GM12878 (cell line): ENCODE data around the gene GNAO1. TPM values are rescaled to one million over a fixed set of nuclear protein-coding genes. Genes with fewer than 3 reads are reported as not detected.

Experiments used
- ATAC-seq: fragments of 200-7000 bp; cut with Tn5 transposase; 3 replicates; pipeline ENCODE4 v1.9.1; 2020; ENCODE audit warnings: mild to moderate bottlenecking, moderate library complexity
- BruUV-seq: library from RNA; stranded (reverse); fragments of 400-500 nt; replicated peaks from 2 replicates; lab custom pipeline; 2021; lab: Mats Ljungman, UMichigan
- CTCF ChIA-PET: fragments of 300-600 bp; sonication (Branson Sonifier 250); formaldehyde crosslinking; extraction: SDS; loops from one replicate; lab custom pipeline; 2021; ENCODE audit warnings: inconsistent platforms; lab: Yijun Ruan, JAX
- POLR2A ChIA-PET: fragments of 350-600 bp; formaldehyde crosslinking; extraction: SDS; loops from one replicate; lab custom pipeline; 2021; ENCODE audit warnings: inconsistent platforms; lab: Charles Lee
- RAD21 ChIA-PET: fragments of 300-600 bp; sonication (Branson Sonifier 250); formaldehyde crosslinking; loops from one replicate; lab custom pipeline; 2023; ENCODE audit warnings: antibody characterized with exemption; ENCODE audit not compliant: unreplicated experiment; lab: Charles Lee
- SMC1A ChIA-PET: fragments of 300-600 bp; sonication (Branson Sonifier 250); formaldehyde crosslinking; loops from one replicate; lab custom pipeline; 2023; ENCODE audit not compliant: unreplicated experiment, uncharacterized antibody; lab: Charles Lee
- DNase-seq: peaks from one replicate; pipeline ENCODE4 v3.0.0-alpha.2; 2011; ENCODE audit warnings: low read depth, low spot score
- FAIRE-seq: peaks from 3 replicates; lab custom pipeline; 2011; peaks lifted over from hg19 to GRCh38; lab: Jason Lieb, UNC
- H2AFZ ChIP-seq: 2 replicates; pipeline ENCODE4 v1.6.0; 2011; ENCODE audit warnings: low read depth, low read length, control low read depth; ENCODE audit not compliant: control insufficient read depth
- H3K27ac ChIP-seq: 2 replicates; pipeline ENCODE4 v1.5.1; 2011; ENCODE audit warnings: control low read depth; ENCODE audit not compliant: control insufficient read depth, insufficient read depth
- H3K27me3 ChIP-seq, 2 experiments: replicated peaks in 1 of 2; 2 replicates each; pipeline versions ENCODE4 v1.6.0 to v1.6.1; 2011; ENCODE audit warnings: low read length in 1 of 2; ENCODE audit not compliant: control insufficient read depth in 2 of 2, insufficient read depth in 2 of 2
- H3K36me3 ChIP-seq, 2 experiments: 2 replicates each; pipeline ENCODE4 v1.5.1; 2011; ENCODE audit warnings: low read length in 1 of 2; ENCODE audit not compliant: control insufficient read depth in 2 of 2, insufficient read depth in 2 of 2
- H3K4me1 ChIP-seq: 2 replicates; pipeline ENCODE4 v1.6.1; 2011; ENCODE audit warnings: mild to moderate bottlenecking, low read length, moderate library complexity, mixed read lengths; ENCODE audit not compliant: control insufficient read depth, insufficient read depth
- H3K4me2 ChIP-seq: 2 replicates; pipeline ENCODE4 v1.6.0; 2011; ENCODE audit warnings: control low read depth; ENCODE audit not compliant: control insufficient read depth, insufficient read depth
- H3K4me3 ChIP-seq: fragments of 200-600 bp; sonication (generic); 2 replicates; pipeline ENCODE4 v1.5.1; 2016
- H3K79me2 ChIP-seq: 2 replicates; pipeline ENCODE4 v1.6.0; 2011; ENCODE audit warnings: low read length; ENCODE audit not compliant: control insufficient read depth, insufficient read depth
- H3K9ac ChIP-seq: 2 replicates; pipeline ENCODE4 v1.8.0; 2011; ENCODE audit warnings: low read length, control low read depth, mixed read lengths; ENCODE audit not compliant: control insufficient read depth, insufficient read depth
- H3K9me3 ChIP-seq: replicated peaks from 3 replicates; pipeline ENCODE4 v1.5.1; 2011; ENCODE audit warnings: mild to moderate bottlenecking, low read length; ENCODE audit not compliant: control insufficient read depth, insufficient read depth
- H4K20me1 ChIP-seq: 2 replicates; pipeline ENCODE4 v1.6.0; 2011; ENCODE audit not compliant: control insufficient read depth, insufficient read depth
- BCLAF1 ChIP-seq: fragments of 450-650 bp; IDR thresholded peaks from 2 replicates; pipeline ENCODE4 v1.6.1; 2017; ENCODE audit warnings: antibody characterized with exemption, mild to moderate bottlenecking, moderate library complexity
- CBX3 ChIP-seq: fragments of 200-600 bp; sonication (generic); IDR thresholded peaks from 2 replicates; pipeline ENCODE4 v1.6.1; 2016; ENCODE audit warnings: low read depth, borderline replicate concordance
- ETV6 ChIP-seq, 2 experiments: fragments of 450-650 bp in 1 of 2; IDR thresholded peaks in 1 of 2; conservative IDR thresholded peaks in 1 of 2; 2 replicates each; pipeline ENCODE4 v1.6.1; 2014; ENCODE audit warnings: antibody characterized with exemption in 1 of 2, borderline replicate concordance in 1 of 2, low read depth in 1 of 2, mild to moderate bottlenecking in 1 of 2, moderate library complexity in 1 of 2
- HDAC2 ChIP-seq: fragments of 200-600 bp; sonication (generic); IDR thresholded peaks from 2 replicates; pipeline ENCODE4 v1.6.1; 2017
- NFXL1 ChIP-seq: fragments of 450-650 bp; IDR thresholded peaks from 2 replicates; pipeline ENCODE4 v1.6.1; 2017; ENCODE audit warnings: antibody characterized with exemption, mild to moderate bottlenecking, borderline replicate concordance
- RAD51 ChIP-seq: fragments of 450-650 bp; IDR thresholded peaks from 2 replicates; pipeline ENCODE4 v1.6.1; 2016; ENCODE audit warnings: moderate library complexity, mild to moderate bottlenecking, inconsistent platforms
- TCF7 ChIP-seq: IDR thresholded peaks from 2 replicates; pipeline ENCODE4 v1.6.1; 2014; ENCODE audit warnings: antibody characterized with exemption, borderline replicate concordance
- WRNIP1 ChIP-seq: IDR thresholded peaks from 2 replicates; pipeline ENCODE4 v1.6.1; 2011; ENCODE audit warnings: low read depth, low read length, improper control_type of control experiment, borderline replicate concordance
- ZBTB11 ChIP-seq: fragments of 450-650 bp; formaldehyde crosslinking; IDR thresholded peaks from 2 replicates; pipeline ENCODE4 v1.5.0; 2022; ENCODE audit warnings: mild to moderate bottlenecking, missing genetic modification characterization
- ZBTB40 ChIP-seq: fragments of 450-650 bp; IDR thresholded peaks from 2 replicates; pipeline ENCODE4 v1.6.1; 2016; ENCODE audit warnings: mild to moderate bottlenecking, moderate library complexity, borderline replicate concordance
- WGBS: methylation state at CpG from one replicate; pipeline ENCODE4 v1.1.6; 2016; ENCODE audit warnings: low lambda C conversion rate; ENCODE audit not compliant: insufficient replicate concordance, insufficient coverage; ENCODE audit errors: missing lambda C conversion rate; 5-methylcytosine and 5-hydroxymethylcytosine counted together
- in situ Hi-C: fragments of 300-500 bp; cut with MboI; formaldehyde crosslinking; loops from 9 replicates; pipeline ENCODE4 v1.14.3; 2018; ENCODE audit warnings: mixed read lengths
- intact Hi-C: fragments of 100-400 bp; cut with micrococcal nuclease; formaldehyde crosslinking; loops from one replicate; pipeline ENCODE4 v1.14.2; 2022; ENCODE audit not compliant: unreplicated experiment
- polyA plus RNA-seq, 11 experiments: library from polyadenylated mRNA; depleted of rRNA in 4 of 11; unstranded in 6 of 11; stranded (reverse) in 5 of 11; fragments of >200 nt; fragmentation: Nextera tagmentation in 4 of 11; fragmentation: Illumina TruSeq in 1 of 11; extraction: Ambion mirVana in 4 of 11; extraction: Trizol in 1 of 11; gene quantifications; 1 replicate in 1 of 11; 2 replicates in 10 of 11; pipeline versions ENCODE4 v1.2.1 to v1.2.3, GENCODE V29; 2011 to 2016; ENCODE audit warnings: inconsistent platforms in 2 of 11, missing spikeins in 2 of 11, low read depth in 1 of 11
- total RNA-seq, 4 experiments: library from RNA; depleted of rRNA in 3 of 4; stranded (reverse); fragments of >200 nt in 3 of 4; fragmentation: Illumina TruSeq in 1 of 4; extraction: Trizol in 1 of 4; gene quantifications; 2 replicates each; pipeline versions ENCODE4 v1.2.1 to v1.2.3, GENCODE V29; 2013 to 2021
- TF ChIP-seq, protein P1 (sequence below): IDR thresholded peaks from 2 replicates; pipeline ENCODE4 v1.6.1; 2011; ENCODE audit warnings: borderline replicate concordance, low read depth, mild to moderate bottlenecking, moderate library complexity, mixed read lengths, low read length; ENCODE audit not compliant: insufficient read depth; ENCODE audit errors: extremely low read length

The GNAO1 gene
- total and polyA plus RNA-seq, 10 of the 15 experiments (the other 5 are each of a cell fraction or from before 2014, with no cell fraction given), result 0.05 to 0.28 (median 0.14) TPM; not detected in 6

DNA sequence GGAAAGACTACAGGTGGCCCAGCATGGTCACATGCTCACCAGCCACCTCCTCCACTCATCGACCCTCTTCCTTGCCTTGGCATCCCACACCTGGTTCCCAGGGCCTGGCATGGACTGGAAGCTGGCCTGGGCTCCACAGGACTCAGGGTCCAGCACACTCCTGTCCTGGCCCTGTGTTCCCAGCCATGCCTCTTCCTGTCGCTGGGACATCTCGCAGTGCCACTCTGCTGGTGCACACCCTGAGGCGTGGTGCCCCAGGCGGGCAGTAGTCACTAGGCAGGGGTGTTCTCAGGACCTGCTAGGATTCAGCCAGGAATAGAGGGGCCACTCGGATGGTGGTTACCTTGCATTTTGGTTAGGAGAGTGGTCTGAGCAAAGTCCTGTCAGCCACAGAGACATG, 134.7 kb downstream of the GNAO1 start:
- no peak overlapping the region for H3K4me3 ChIP-seq
- no peak overlapping the region for H3K4me2 ChIP-seq
- H3K27me3 ChIP-seq, result no peaks in the 10 kb centered on the region; a peak in 1 of 4 replicates
- no peak for ATAC-seq
- no TSS peak for BruUV-seq
- FAIRE-seq, result no peak
- WGBS, result 23% methylated on average over 6 of the region's 6 CpGs
- H3K27ac ChIP-seq, result no peak overlapping the region
- CTCF ChIA-PET, result interaction anchor here (0.9 kb wide), 1 partner anchor 12 kb away, joined by 3 read pairs; no protein-coding TSS in a partner anchor
- DNase-seq, result no peak
- H3K9me3 ChIP-seq, result no peaks in the 10 kb centered on the region
- POLR2A ChIA-PET, result no interaction called here
- no peaks in the 10 kb centered on the region for H3K36me3 ChIP-seq
- no peaks in the 10 kb centered on the region for H4K20me1 ChIP-seq
- no peaks in the 10 kb centered on the region for H3K4me1 ChIP-seq
- in situ Hi-C loops, result no loop called here
- H3K9ac ChIP-seq, result no peak overlapping the region
- H3K79me2 ChIP-seq, result no peaks in the 10 kb centered on the region
- intact Hi-C loops, result no loop called here
- SMC1A ChIA-PET, result no interaction called here
- H2AFZ ChIP-seq, result no peak overlapping the region
- TF ChIP-seq TCF7, result no peak
- TF ChIP-seq NFXL1, result no peak
- TF ChIP-seq BCLAF1, result no peak
- no peak for TF ChIP-seq WRNIP1
- TF ChIP-seq CBX3, result no peak
- TF ChIP-seq ETV6 (conservative IDR thresholded peaks at IDR 0.05 in 1 of 2, IDR thresholded peaks at IDR 0.05 in 1 of 2; ENCODE audit: borderline replicate concordance in 1 of 2, low read depth in 1 of 2), result no peak
- TF ChIP-seq, protein P1, sequence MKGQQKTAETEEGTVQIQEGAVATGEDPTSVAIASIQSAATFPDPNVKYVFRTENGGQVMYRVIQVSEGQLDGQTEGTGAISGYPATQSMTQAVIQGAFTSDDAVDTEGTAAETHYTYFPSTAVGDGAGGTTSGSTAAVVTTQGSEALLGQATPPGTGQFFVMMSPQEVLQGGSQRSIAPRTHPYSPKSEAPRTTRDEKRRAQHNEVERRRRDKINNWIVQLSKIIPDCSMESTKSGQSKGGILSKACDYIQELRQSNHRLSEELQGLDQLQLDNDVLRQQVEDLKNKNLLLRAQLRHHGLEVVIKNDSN, result no peak
- TF ChIP-seq ZBTB11, result no peak
- no peak for TF ChIP-seq RAD51
- no peak for TF ChIP-seq HDAC2
- no peak for TF ChIP-seq ZBTB40
- RAD21 ChIA-PET, result no interaction called here
